SU-DHL-6 (cell line): Measurements from ENCODE around the gene CLTA.
"Not testable (repeated sequence)": the region's sequence is repeated elsewhere in the genome, so short reads cannot be mapped to it uniquely, and the experiment has no call there.

Experiments used
- H2AFZ ChIP-seq: fragments of 200-600 bp; sonication (generic); 2 replicates; pipeline ENCODE4 v1.6.1; 2014; ENCODE audit warnings: low read depth, mild to moderate bottlenecking, moderate library complexity, mixed read lengths, antibody characterized with exemption, low read length; ENCODE audit not compliant: severe bottlenecking
- H3F3A ChIP-seq: fragments of 200-600 bp; shearing (Covaris generic); 2 replicates; pipeline ENCODE4 v1.6.0; 2016; ENCODE audit warnings: antibody characterized with exemption, mild to moderate bottlenecking; ENCODE audit not compliant: insufficient read depth
- H3K27ac ChIP-seq: fragments of 200-600 bp; sonication (generic); 2 replicates; pipeline ENCODE4 v1.5.1; 2016; ENCODE audit warnings: low read depth, mild to moderate bottlenecking, low read length, moderate library complexity, mixed read lengths
- H3K27me3 ChIP-seq: fragments of 200-600 bp; sonication (generic), shearing (Covaris generic); 2 replicates; pipeline ENCODE4 v1.6.0; 2014; ENCODE audit warnings: mild to moderate bottlenecking, low read length
- H3K36me3 ChIP-seq: fragments of 200-600 bp; sonication (generic); 2 replicates; pipeline ENCODE4 v1.6.1; 2014; ENCODE audit warnings: mild to moderate bottlenecking, low read length, mixed read lengths
- H3K4me2 ChIP-seq: fragments of 300-600, 200-600 bp; shearing (Covaris generic), sonication (generic); 2 replicates; pipeline ENCODE4 v1.6.0; 2014; ENCODE audit warnings: low read length, low read depth, mild to moderate bottlenecking; ENCODE audit not compliant: poor library complexity, severe bottlenecking
- H3K4me3 ChIP-seq: fragments of 200-600 bp; sonication (generic); 2 replicates; pipeline ENCODE4 v1.5.1; 2014; ENCODE audit warnings: antibody characterized with exemption, low read length, mild to moderate bottlenecking, mixed read lengths; ENCODE audit not compliant: insufficient read depth, poor library complexity, severe bottlenecking
- H3K79me2 ChIP-seq: fragments of 200-600 bp; sonication (generic); 2 replicates; pipeline ENCODE4 v1.6.1; 2014; ENCODE audit warnings: mild to moderate bottlenecking, low read length, moderate library complexity; ENCODE audit not compliant: insufficient read depth
- H3K9ac ChIP-seq: fragments of 200-600 bp; sonication (generic); 2 replicates; pipeline ENCODE4 v1.7.0; 2014; ENCODE audit warnings: mild to moderate bottlenecking, low read length
- H3K9me2 ChIP-seq: fragments of 200-600 bp; sonication (generic); replicated peaks from 2 replicates; pipeline ENCODE4 v1.6.1; 2014; ENCODE audit warnings: low read length; ENCODE audit not compliant: insufficient read depth
- H3K9me3 ChIP-seq: fragments of 200-600 bp; sonication (generic); 2 replicates; pipeline ENCODE4 v1.6.1; 2014; ENCODE audit warnings: low read length, mixed read lengths; ENCODE audit not compliant: insufficient read depth
- H4K20me1 ChIP-seq: fragments of 200-600 bp; sonication (generic); 2 replicates; pipeline ENCODE4 v1.6.1; 2014; ENCODE audit warnings: low read depth, mild to moderate bottlenecking, antibody characterized with exemption, low read length, moderate library complexity, mixed read lengths
- EZH2phosphoT487 ChIP-seq: fragments of 200-600 bp; sonication (generic), shearing (Covaris generic); conservative IDR thresholded peaks from 2 replicates; pipeline ENCODE4 v1.6.1; 2018; ENCODE audit warnings: mild to moderate bottlenecking, antibody characterized with exemption, low read length, moderate library complexity, mixed read lengths
- TF ChIP-seq, protein P1 (sequence below): fragments of 200-600 bp; sonication (generic); IDR thresholded peaks from one replicate; pipeline ENCODE4 v1.5.1; 2017; ENCODE audit warnings: antibody characterized with exemption, mild to moderate bottlenecking, low read length, moderate library complexity; ENCODE audit not compliant: insufficient read depth, poor library complexity, severe bottlenecking

CLTA gene

DNA sequence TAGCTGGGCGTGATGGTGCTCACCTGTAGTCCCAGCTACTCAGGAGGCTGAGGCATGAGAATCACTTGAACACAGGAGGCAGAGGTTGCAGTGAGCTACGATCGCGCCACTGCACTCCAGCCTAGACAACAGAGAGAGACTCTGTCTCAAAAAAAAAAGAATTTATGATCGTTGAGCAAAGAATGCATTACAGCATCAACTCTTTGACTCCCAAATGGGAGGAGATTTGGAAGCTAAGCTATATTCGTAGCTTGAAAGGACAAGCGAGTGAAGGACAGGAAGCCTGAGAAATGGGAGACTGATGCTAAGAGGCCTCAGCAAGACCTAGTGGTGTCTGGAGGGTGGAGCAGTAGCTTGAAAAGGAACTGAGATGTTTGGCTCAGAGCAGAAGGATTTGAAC, 31.8 kb upstream of the CLTA start:
- Histone ChIP-seq H3K4me2 (no peak overlapping the region), H3K4me3 (no peak overlapping the region), H3K9me2 (no peaks in the 10 kb centered on the region), H3K27ac (no peak overlapping the region), H3K79me2 (no peaks in the 10 kb centered on the region), H3F3A (no peaks in the 10 kb centered on the region), H3K9ac (no peak overlapping the region), H4K20me1 (no peaks in the 10 kb centered on the region), H3K9me3 (no peaks in the 10 kb centered on the region), H2AFZ (no peak overlapping the region), H3K36me3 (no peaks in the 10 kb centered on the region), H3K27me3 (no peaks in the 10 kb centered on the region)
- TF ChIP-seq, protein P1, sequence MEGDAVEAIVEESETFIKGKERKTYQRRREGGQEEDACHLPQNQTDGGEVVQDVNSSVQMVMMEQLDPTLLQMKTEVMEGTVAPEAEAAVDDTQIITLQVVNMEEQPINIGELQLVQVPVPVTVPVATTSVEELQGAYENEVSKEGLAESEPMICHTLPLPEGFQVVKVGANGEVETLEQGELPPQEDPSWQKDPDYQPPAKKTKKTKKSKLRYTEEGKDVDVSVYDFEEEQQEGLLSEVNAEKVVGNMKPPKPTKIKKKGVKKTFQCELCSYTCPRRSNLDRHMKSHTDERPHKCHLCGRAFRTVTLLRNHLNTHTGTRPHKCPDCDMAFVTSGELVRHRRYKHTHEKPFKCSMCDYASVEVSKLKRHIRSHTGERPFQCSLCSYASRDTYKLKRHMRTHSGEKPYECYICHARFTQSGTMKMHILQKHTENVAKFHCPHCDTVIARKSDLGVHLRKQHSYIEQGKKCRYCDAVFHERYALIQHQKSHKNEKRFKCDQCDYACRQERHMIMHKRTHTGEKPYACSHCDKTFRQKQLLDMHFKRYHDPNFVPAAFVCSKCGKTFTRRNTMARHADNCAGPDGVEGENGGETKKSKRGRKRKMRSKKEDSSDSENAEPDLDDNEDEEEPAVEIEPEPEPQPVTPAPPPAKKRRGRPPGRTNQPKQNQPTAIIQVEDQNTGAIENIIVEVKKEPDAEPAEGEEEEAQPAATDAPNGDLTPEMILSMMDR, result no peak
- TF ChIP-seq EZH2phosphoT487, result no peak

DNA sequence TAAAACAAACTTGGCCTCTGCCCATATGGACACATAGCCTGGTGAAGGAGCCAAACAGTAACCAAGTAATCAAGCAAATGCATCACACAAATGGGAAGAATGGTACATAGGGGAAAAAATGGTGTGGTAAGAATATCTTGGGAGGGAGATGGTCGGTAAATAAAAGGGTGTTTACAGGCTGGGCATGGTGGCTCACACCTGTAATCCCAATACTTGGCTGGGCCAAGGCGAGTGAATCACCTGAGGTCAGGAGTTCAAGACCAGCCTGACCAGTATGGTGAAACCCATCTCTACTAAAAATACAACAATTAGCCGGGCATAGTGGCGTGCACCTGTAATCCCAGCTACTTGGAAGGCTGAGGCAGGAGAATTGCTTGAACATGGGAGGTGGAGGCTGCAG, 31.2 kb upstream of the CLTA start:
- H3K27ac ChIP-seq, H3F3A ChIP-seq, H3K4me3 ChIP-seq, H3K27me3 ChIP-seq, H3K9me3 ChIP-seq, H4K20me1 ChIP-seq, H3K4me2 ChIP-seq, H3K79me2 ChIP-seq, H3K9me2 ChIP-seq, H2AFZ ChIP-seq, H3K36me3 ChIP-seq, H3K9ac ChIP-seq: not testable (repeated sequence)

DNA sequence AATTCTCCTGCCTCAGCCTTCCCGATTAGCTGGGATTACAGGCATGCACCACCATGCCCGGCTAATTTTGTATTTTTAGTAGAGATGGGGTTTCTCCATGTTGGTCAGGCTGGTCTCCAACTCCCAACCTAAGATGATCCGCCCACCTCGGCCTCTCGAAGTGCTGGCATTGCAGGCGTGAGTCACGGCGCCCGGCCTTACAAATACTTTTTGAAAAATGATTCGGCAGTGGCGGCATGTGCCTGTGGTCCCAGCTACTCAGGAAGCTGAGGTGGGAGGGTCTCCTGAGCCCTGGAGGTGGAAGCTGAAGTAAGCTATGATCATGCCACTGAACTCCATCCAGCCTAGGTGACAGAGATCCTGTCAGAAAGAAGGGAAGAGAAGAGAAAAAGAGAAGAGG, 30.6 kb upstream of the CLTA start:
- not testable (repeated sequence) for H3K9ac ChIP-seq, H3K4me2 ChIP-seq, H3K9me3 ChIP-seq, H4K20me1 ChIP-seq, H3K9me2 ChIP-seq, H3K79me2 ChIP-seq, H3F3A ChIP-seq, H3K27me3 ChIP-seq, H3K27ac ChIP-seq, H3K4me3 ChIP-seq, H3K36me3 ChIP-seq, H2AFZ ChIP-seq

DNA sequence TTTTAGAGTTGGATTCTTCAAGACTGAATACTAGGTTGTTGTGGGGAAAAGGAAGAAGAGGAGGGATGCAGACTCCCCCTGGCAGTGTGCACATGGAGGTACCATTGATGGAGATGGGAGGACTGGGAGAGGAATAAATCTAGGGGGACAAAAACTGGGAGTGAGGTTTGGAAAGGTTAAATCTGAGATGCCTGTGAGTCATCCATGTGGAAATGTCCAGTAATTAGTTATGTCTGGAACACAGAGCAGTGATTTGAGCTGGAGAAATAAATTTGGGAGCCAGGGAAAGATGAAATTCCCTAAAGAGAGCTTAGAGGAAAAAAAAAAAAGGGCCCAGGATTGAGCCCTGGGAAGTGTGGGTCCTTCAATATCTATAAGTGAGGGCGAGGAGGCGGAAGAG, 29.5 kb upstream of the CLTA start:
- Histone ChIP-seq H4K20me1 (no peaks in the 10 kb centered on the region), H3K9ac (no peak overlapping the region), H2AFZ (no peak overlapping the region), H3K79me2 (no peaks in the 10 kb centered on the region), H3K4me3 (no peak overlapping the region), H3K4me2 (no peak overlapping the region), H3K27me3 (no peaks in the 10 kb centered on the region), H3K27ac (no peak overlapping the region), H3K9me3 (no peaks in the 10 kb centered on the region), H3F3A (no peaks in the 10 kb centered on the region), H3K36me3 (no peaks in the 10 kb centered on the region), H3K9me2 (no peaks in the 10 kb centered on the region)
- TF ChIP-seq, protein P1, result no peak
- TF ChIP-seq EZH2phosphoT487, result no peak
